HFF-Myc (cell line): ENCODE results near the gene BICRA.
"Not testable (repeated sequence)": the region's sequence is repeated elsewhere in the genome, so short reads cannot be mapped to it uniquely, and the experiment has no call there.

Experiments used
- DNase-seq: peaks from one replicate; pipeline ENCODE4 v3.0.0-alpha.2; 2011; ENCODE audit warnings: low read depth; ENCODE audit errors: extremely low read depth
- H3K4me3 ChIP-seq: replicated peaks from 2 replicates; pipeline ENCODE4 v1.5.1; 2011; ENCODE audit warnings: low read depth, mild to moderate bottlenecking, control low read depth, low read length
- TF ChIP-seq, protein P1 (sequence below): IDR thresholded peaks from 2 replicates; pipeline ENCODE4 v1.5.1; 2012; ENCODE audit warnings: mild to moderate bottlenecking, low read depth, low read length, control low read depth; ENCODE audit errors: missing control alignments

Gene BICRA

DNA sequence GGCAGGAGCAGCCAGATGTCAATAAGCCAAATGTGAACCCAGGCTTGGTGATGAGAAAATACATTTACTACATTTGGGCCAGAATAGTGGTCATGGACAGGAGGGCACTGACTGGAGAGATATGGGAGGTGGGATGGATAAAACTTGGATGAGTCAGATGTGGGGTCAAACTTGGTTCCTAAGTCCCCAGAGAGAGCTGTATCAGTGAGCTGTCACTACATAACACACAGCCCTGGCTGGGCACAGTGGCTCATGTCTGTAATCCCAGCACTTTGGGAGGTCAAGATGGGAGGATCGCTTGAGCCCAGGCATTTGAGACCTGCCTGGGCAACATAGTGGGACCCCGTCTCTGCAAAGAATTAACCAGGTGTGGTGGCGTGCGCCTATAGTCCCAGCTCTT lies 52.7 kb downstream of the BICRA start:
- no peak for DNase-seq
- TF ChIP-seq, protein P1, sequence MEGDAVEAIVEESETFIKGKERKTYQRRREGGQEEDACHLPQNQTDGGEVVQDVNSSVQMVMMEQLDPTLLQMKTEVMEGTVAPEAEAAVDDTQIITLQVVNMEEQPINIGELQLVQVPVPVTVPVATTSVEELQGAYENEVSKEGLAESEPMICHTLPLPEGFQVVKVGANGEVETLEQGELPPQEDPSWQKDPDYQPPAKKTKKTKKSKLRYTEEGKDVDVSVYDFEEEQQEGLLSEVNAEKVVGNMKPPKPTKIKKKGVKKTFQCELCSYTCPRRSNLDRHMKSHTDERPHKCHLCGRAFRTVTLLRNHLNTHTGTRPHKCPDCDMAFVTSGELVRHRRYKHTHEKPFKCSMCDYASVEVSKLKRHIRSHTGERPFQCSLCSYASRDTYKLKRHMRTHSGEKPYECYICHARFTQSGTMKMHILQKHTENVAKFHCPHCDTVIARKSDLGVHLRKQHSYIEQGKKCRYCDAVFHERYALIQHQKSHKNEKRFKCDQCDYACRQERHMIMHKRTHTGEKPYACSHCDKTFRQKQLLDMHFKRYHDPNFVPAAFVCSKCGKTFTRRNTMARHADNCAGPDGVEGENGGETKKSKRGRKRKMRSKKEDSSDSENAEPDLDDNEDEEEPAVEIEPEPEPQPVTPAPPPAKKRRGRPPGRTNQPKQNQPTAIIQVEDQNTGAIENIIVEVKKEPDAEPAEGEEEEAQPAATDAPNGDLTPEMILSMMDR, result no peak
- no peak overlapping the region for H3K4me3 ChIP-seq

DNA sequence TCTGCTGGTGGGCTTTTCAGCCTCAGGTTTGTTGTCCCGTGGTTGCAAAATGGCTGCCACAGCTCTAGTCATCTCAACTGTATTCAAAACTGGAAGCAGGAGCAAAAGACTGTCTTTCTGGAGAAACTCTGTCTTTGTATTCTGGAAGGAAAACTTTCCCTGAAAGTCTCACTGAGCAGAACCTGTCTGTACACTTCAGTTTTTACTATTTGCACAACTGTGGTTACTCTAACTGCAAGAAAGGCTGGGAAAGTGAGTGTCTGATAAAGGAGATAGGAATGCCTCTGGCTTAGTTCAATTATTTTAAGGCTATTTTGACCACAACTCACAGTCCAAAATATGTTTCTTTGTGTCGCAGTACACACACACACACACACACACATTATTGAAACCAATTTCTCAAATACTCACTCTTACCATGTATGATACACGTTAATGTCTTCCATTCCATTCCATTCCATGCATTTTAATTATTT lies 54.5 kb downstream of the BICRA start:
- H3K4me3 ChIP-seq, result no peak overlapping the region
- DNase-seq, result peak; percentile 29
- TF ChIP-seq, protein P1, result no peak

DNA sequence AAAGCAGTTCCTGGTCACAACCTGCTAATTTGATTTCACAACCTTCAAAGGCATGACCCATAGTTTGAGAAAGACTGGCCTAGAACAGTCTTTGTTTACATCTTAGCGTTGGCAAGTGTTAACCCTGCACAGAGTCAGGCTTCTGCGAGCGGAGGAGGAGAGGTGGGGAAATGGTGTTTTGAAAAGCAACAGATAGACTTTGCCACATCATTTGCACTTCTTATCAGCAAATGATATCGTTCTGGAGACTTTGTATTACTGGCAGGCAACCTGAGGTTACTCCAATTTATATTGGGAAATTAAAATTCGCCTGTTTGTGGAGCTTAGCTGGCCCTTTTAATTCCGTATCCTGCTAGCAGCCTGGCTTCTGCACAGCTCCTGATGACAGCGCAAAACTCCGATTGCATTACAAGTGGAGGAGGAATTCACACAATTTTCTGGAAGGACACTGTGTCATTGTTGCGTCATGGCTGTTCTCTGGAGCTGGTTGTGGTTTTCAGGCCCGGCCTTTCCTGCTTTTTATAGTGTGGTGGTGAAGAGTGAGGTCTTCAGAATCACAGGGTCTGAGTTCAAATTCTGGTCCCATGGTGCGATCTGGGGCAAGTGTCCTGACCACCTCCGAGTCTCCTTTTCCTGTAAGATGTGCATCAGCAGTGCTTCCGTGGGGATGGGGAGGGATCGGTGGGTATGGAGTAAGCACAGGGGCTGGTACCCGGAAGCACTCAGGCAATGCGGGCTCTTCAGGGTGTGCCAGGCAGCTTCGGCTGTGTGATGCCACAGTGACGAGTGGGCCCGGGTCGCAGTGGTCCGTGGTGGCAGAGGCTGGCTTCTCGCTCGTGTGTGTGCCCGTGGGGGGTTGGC lies 55.2 kb downstream of the BICRA start:
- H3K4me3 ChIP-seq, result no peak overlapping the region

DNA sequence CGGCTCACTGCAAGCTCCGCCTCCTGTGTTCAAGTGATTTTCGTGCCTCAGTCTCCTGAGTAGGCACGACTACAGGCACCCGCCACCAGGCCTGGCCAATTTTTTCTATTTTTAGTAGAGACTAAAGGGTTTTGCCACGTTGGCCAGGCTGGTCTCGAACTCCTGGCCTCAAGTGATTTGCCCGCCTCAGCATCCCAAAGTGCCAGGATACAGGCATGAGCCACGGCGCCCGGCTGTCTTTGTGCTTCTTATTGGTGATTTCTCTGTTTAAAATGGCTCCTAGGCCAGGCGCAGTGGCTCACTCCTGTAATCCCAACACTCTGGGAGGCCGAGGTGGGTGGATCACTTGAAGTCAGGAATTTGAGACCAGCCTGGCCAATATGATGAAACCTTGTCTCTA lies 59.6 kb downstream of the BICRA start:
- DNase-seq, H3K4me3 ChIP-seq: not testable (repeated sequence)

More for the DNA sequence above, 55.2 kb downstream of the BICRA start:
- peak; percentile 90 for DNase-seq
- TF ChIP-seq, protein P1, result no peak

DNA sequence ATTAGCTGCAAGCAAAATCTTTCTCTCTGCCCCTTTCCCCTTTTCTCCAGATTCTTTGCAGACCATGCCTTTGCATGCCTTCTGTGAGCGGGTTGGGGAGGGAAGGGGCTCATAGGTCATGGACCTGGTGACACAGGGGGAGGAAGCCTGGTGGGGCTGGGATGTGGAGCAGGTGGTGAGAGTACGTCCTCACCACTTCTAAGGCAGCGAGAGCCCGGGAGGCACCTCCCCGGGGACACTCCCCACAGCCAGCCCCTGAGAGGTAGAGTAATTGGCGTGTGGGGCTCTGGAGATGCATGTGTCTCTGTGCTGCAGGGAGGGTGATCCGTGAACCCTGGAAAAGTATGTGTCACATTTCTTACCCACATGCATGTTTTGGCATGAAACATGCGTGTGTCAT lies 61.8 kb downstream of the BICRA start:
- DNase-seq, result no peak
- TF ChIP-seq, protein P1, result no peak
- H3K4me3 ChIP-seq, result no peak overlapping the region

DNA sequence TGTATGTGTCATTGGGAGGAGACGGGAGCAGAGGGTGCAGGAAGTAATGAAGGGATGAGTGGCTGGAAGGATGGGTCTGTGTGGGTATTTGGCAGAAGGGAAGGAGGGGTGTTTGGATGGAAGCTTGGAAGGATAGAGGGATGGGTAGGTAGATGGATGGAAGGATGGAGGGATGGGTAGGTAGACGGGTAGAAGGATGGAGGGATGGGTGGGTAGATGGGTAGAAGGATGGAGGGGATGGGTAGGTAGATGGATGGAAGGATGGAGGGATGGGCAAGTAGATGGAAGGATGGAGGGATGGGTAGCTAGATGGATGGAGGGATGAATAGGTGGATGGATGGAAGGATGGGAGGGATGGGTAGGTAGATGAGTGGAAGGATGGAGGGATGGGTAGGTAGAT lies 62.6 kb downstream of the BICRA start:
- no peak for DNase-seq
- TF ChIP-seq, protein P1, result no peak
- no peak overlapping the region for H3K4me3 ChIP-seq

DNA sequence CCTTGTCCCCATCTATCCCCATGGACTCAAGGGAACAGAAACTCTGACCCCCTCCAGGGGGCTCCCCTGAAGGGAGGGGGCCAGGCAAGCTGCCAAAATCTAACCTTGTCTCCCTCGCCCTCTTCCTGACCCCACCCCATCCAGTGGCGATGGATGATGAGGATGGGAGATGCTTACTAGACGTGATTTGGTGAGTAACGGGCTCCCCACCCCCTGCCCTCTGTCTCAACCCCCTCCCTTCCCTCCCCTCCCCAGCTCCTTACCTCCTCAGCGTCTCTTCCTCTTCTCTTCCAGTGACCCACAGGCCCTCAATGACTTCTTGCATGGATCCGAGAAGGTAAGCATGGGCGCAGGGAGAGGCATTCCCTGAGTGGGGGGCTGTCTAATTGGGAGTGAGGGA lies 64.5 kb downstream of the BICRA start:
- DNase-seq, result no peak
- TF ChIP-seq, protein P1, result no peak
- H3K4me3 ChIP-seq, result no peak overlapping the region
